Aorta (tissue), 5 donors: ENCODE measurements around the gene BTD. TPM values are rescaled to one million over a fixed set of nuclear protein-coding genes. Genes with fewer than 3 reads are reported as not detected.
A peak's percentile ranks its signal among the peaks of the same experiment; 100 is the strongest.

Experiments used
- ATAC-seq: fragments of 200-7000 bp; cut with Tn5 transposase; one replicate; pipeline ENCODE4 v1.9.1; 2022; ENCODE audit warnings: moderate library complexity; ENCODE audit not compliant: low FRiP score
- DNase-seq, 2 donors: peaks; one replicate each; pipeline ENCODE4 v3.0.0-alpha.2; 2020
- H3K27ac ChIP-seq, 2 donors: one replicate each; pipeline ENCODE4 v1.5.1; 2013; ENCODE audit warnings: low read length in 2 of 2, mild to moderate bottlenecking in 2 of 2, moderate library complexity in 2 of 2, control low read depth in 1 of 2, inconsistent platforms in 1 of 2, low read depth in 1 of 2
- H3K27me3 ChIP-seq, 2 donors: one replicate each; pipeline ENCODE4 v1.6.1; 2013; ENCODE audit warnings: control low read depth in 1 of 2, low read length in 1 of 2, mild to moderate bottlenecking in 1 of 2, moderate library complexity in 1 of 2; ENCODE audit not compliant: insufficient read depth in 2 of 2, control insufficient read depth in 1 of 2
- H3K36me3 ChIP-seq, 2 donors: one replicate each; pipeline ENCODE4 v1.6.1; 2013; ENCODE audit warnings: control low read depth in 1 of 2, low read length in 1 of 2, mild to moderate bottlenecking in 1 of 2; ENCODE audit not compliant: insufficient read depth in 2 of 2, control insufficient read depth in 1 of 2
- H3K4me1 ChIP-seq, 2 donors: one replicate each; pipeline ENCODE4 v1.6.1; 2013; ENCODE audit warnings: low read length in 2 of 2, control low read depth in 1 of 2, mild to moderate bottlenecking in 1 of 2, moderate library complexity in 1 of 2; ENCODE audit not compliant: insufficient read depth in 2 of 2, control insufficient read depth in 1 of 2
- H3K4me3 ChIP-seq, 2 donors: one replicate each; pipeline ENCODE4 v1.5.1; 2013; ENCODE audit warnings: low read length in 2 of 2, control low read depth in 1 of 2, mild to moderate bottlenecking in 1 of 2
- H3K9me3 ChIP-seq: one replicate; pipeline ENCODE4 v1.6.1; 2013; ENCODE audit warnings: mild to moderate bottlenecking, low read length; ENCODE audit not compliant: control insufficient read depth
- WGBS, 2 donors: extraction: QIAGEN DNeasy Blood & Tissue Kit; methylation state at CpG; one replicate each; pipeline ENCODE4 v1.1.7; 2013; 5-methylcytosine and 5-hydroxymethylcytosine counted together
- intact Hi-C, 2 donors: fragments of 100-400 bp; cut with DNase I; formaldehyde crosslinking; loops; one replicate each; pipeline versions ENCODE4 v1.14.2 to v1.15.0; 2022
- polyA plus RNA-seq, 2 donors: library from polyadenylated mRNA; stranded (reverse); fragments of 200-250 nt; gene quantifications; one replicate each; pipeline ENCODE4 v1.2.3, GENCODE V29; 2013
- total RNA-seq, 2 donors: library from RNA; stranded (reverse); fragmentation: NEBNext Ultra II Directional; extraction: Animal tissue kit (Norgen Biotek cat#: 25700); gene quantifications; one replicate each; pipeline ENCODE4 v1.2.1, GENCODE V29; 2021
- donor health status: healthy with polysubstance abuse.
- donor health status: Bipolar disorder and iron deficiency.
- donor health status: DM: no; HTN: no; CAD: no.
- donor health status: DM: no; HTN: no; CAD: no.
- donor health status: DM: yes; HTN: yes; CAD: no.

Gene BTD
- total and polyA plus RNA-seq, 4 donors, result 8.4 to 20.5 (median 14.7) TPM

- H3K36me3 ChIP-seq, result no peaks in the 10 kb centered on the region
- H3K4me1 ChIP-seq, result peaks cover 0 to 5% of the 10 kb centered on the region in 2 donors
- H3K27ac ChIP-seq, result no peak overlapping the region
- H3K9me3 ChIP-seq, result no peaks in the 10 kb centered on the region
- H3K4me3 ChIP-seq, result peak overlapping the region; percentile 30 to 46
- DNase-seq, result no peak
- WGBS, 2 donors, result 3 to 5% methylated on average over 8 of the region's 8 CpGs
- H3K27me3 ChIP-seq, result no peaks in the 10 kb centered on the region
- intact Hi-C loops, result loop anchor here (2.0 to 10.0 kb wide), 5 partner anchors 167 to 617 kb away; partner anchors contain the start of genes ANKRD28 (in 1 of the 2) and GALNT15 (in 1 of the 2)
- no peak for ATAC-seq
Measured at GRCh38 chr3:15630646-15631350, 29.3 kb downstream of the BTD start.

GRCh38 chr3:15631426-15632211, 30.1 kb downstream of the BTD start:
- H3K4me1 ChIP-seq, result peaks cover 0 to 5% of the 10 kb centered on the region in 2 donors
- DNase-seq (no peak), ATAC-seq (no peak)
- H3K36me3 ChIP-seq, result no peaks in the 10 kb centered on the region
- intact Hi-C loops, result loop anchor here (2.0 to 10.0 kb wide), 5 partner anchors 166 to 616 kb away; partner anchors contain the start of genes ANKRD28 (in 1 of the 2) and GALNT15 (in 1 of the 2)
- H3K27ac ChIP-seq, result no peak overlapping the region
- H3K27me3 ChIP-seq, result no peaks in the 10 kb centered on the region
- no peak overlapping the region for H3K4me3 ChIP-seq
- no peaks in the 10 kb centered on the region for H3K9me3 ChIP-seq
- WGBS, 2 donors, result 89% methylated on average over 12 of the region's 12 CpGs

GRCh38 chr3:15632212-15632580, 30.7 kb downstream of the BTD start:
- H3K4me3 ChIP-seq, result no peak overlapping the region
- no peaks in the 10 kb centered on the region for H3K36me3 ChIP-seq
- intact Hi-C loops, result loop anchor here (5.0 to 10.0 kb wide), 4 partner anchors 165 to 615 kb away; partner anchors contain the start of genes ANKRD28 (in 1 of the 2) and GALNT15 (in 1 of the 2)
- ATAC-seq (no peak), DNase-seq (no peak)
- H3K4me1 ChIP-seq, result peaks cover 0 to 5% of the 10 kb centered on the region in 2 donors
- no peaks in the 10 kb centered on the region for H3K27me3 ChIP-seq
- H3K9me3 ChIP-seq, result no peaks in the 10 kb centered on the region
- 91 to 97% methylated on average over 4 of the region's 4 CpGs for WGBS, 2 donors
- no peak overlapping the region for H3K27ac ChIP-seq

- Histone ChIP-seq H3K4me1 (peaks cover 0 to 5% of the 10 kb centered on the region in 2 donors), H3K4me3 (no peak overlapping the region), H3K27ac (no peak overlapping the region), H3K36me3 (no peaks in the 10 kb centered on the region), H3K9me3 (no peaks in the 10 kb centered on the region), H3K27me3 (no peaks in the 10 kb centered on the region)
- no peak for DNase-seq
- intact Hi-C loops, result loop anchor here (5.0 to 10.0 kb wide), 4 partner anchors 164 to 614 kb away; partner anchors contain the start of genes ANKRD28 (in 1 of the 2) and GALNT15 (in 1 of the 2)
- no peak for ATAC-seq
- WGBS, 2 donors, result 88 to 91% methylated on average over 5 of the region's 5 CpGs
Measured at GRCh38 chr3:15633159-15633558, 31.6 kb downstream of the BTD start.

- H3K36me3 ChIP-seq, result no peaks in the 10 kb centered on the region
- H3K4me3 ChIP-seq, result no peak overlapping the region
- no peak overlapping the region for H3K27ac ChIP-seq
- intact Hi-C loops, result loop anchor here (5.0 to 10.0 kb wide), 4 partner anchors 163 to 613 kb away; partner anchors contain the start of genes ANKRD28 (in 1 of the 2) and GALNT15 (in 1 of the 2)
- WGBS, 2 donors, result 17% methylated on average over 4 of the region's 4 CpGs
- DNase-seq (no peak), ATAC-seq (no peak)
- H3K4me1 ChIP-seq, result peaks cover 0 to 5% of the 10 kb centered on the region in 2 donors
- no peaks in the 10 kb centered on the region for H3K27me3 ChIP-seq
- H3K9me3 ChIP-seq, result no peaks in the 10 kb centered on the region
Measured at GRCh38 chr3:15633766-15634598, 32.4 kb downstream of the BTD start.

- Histone ChIP-seq H3K4me3 (no peak overlapping the region), H3K4me1 (peaks cover 0 to 5% of the 10 kb centered on the region in 2 donors), H3K27me3 (no peaks in the 10 kb centered on the region), H3K9me3 (no peaks in the 10 kb centered on the region), H3K36me3 (no peaks in the 10 kb centered on the region), H3K27ac (no peak overlapping the region)
- 61 to 66% methylated on average over 2 of the region's 2 CpGs for WGBS, 2 donors
- intact Hi-C loops, result loop anchor here (5.0 to 10.0 kb wide), 4 partner anchors 163 to 613 kb away; partner anchors contain the start of genes ANKRD28 (in 1 of the 2) and GALNT15 (in 1 of the 2)
- DNase-seq (no peak), ATAC-seq (no peak)
Measured at GRCh38 chr3:15634671-15635070, 33.1 kb downstream of the BTD start.

- ATAC-seq (peak; percentile 49), DNase-seq (peak in 1 of 2 donors; percentile 57)
- H3K9me3 ChIP-seq, result no peaks in the 10 kb centered on the region
- intact Hi-C loops, result loop anchor here in 1 of 2 donors (10.0 kb wide), 1 partner anchor 540 kb away; the partner anchor contains the start of gene GALNT15
- no peaks in the 10 kb centered on the region for H3K36me3 ChIP-seq
- no peaks in the 10 kb centered on the region for H3K27me3 ChIP-seq
- peak overlapping the region in 1 of 2 donors; percentile 77 for H3K27ac ChIP-seq
- H3K4me3 ChIP-seq, result no peak overlapping the region
- 20 to 27% methylated on average over 13 of the region's 13 CpGs for WGBS, 2 donors
- peaks cover 0 to 5% of the 10 kb centered on the region in 2 donors for H3K4me1 ChIP-seq
Measured at GRCh38 chr3:15635121-15635661, 33.6 kb downstream of the BTD start.
